PC-9 (cell line): ENCODE results near the gene ASB5. TPM values are rescaled to one million over a fixed set of nuclear protein-coding genes. Genes with fewer than 3 reads are reported as not detected.

Source experiments
- BruUV-seq: library from RNA; stranded (reverse); fragments of 400-500 nt; replicated peaks from 2 replicates; lab custom pipeline; 2021; lab: Mats Ljungman, UMichigan
- CTCF ChIA-PET: fragments of 300-600 bp; sonication (Branson Sonifier 250); formaldehyde crosslinking; loops from one replicate; lab custom pipeline; 2022; ENCODE audit warnings: antibody characterized with exemption; lab: Charles Lee
- POLR2A ChIA-PET: fragments of 300-600 bp; sonication (Branson Sonifier 250); formaldehyde crosslinking; loops from one replicate; lab custom pipeline; 2022; ENCODE audit warnings: antibody characterized with exemption; ENCODE audit not compliant: unreplicated experiment; lab: Charles Lee
- DNase-seq, 2 experiments: peaks; one replicate each; pipeline versions ENCODE4 v3.0.0 to v3.0.0-alpha.2; 2015 to 2022; ENCODE audit warnings: mixed read lengths in 1 of 2
- H2AFZ ChIP-seq: fragments of 200-600 bp; sonication (generic); 2 replicates; pipeline ENCODE4 v1.8.1; 2017; ENCODE audit warnings: antibody characterized with exemption
- H3F3A ChIP-seq: fragments of 200-600 bp; sonication (generic); 2 replicates; pipeline ENCODE4 v1.8.1; 2017; ENCODE audit warnings: antibody characterized with exemption, mild to moderate bottlenecking, low read depth; ENCODE audit not compliant: insufficient read depth
- H3K27ac ChIP-seq: fragments of 200-600 bp; sonication (generic); 2 replicates; pipeline ENCODE4 v1.6.1; 2016; ENCODE audit warnings: mixed run types
- H3K27me3 ChIP-seq: fragments of 200-600 bp; sonication (generic); 2 replicates; pipeline ENCODE4 v1.6.1; 2016; ENCODE audit warnings: low read depth, mixed run types; ENCODE audit not compliant: insufficient read depth
- H3K36me3 ChIP-seq: fragments of 200-600 bp; sonication (generic); 2 replicates; pipeline ENCODE4 v1.6.1; 2016; ENCODE audit warnings: low read depth, mixed run types
- H3K4me1 ChIP-seq: fragments of 200-600 bp; sonication (generic); replicated peaks from 2 replicates; pipeline ENCODE4 v1.6.1; 2016; ENCODE audit warnings: mixed run types; ENCODE audit not compliant: insufficient read depth
- H3K4me2 ChIP-seq: fragments of 200-600 bp; sonication (generic); 2 replicates; pipeline ENCODE4 v1.6.1; 2017; ENCODE audit warnings: mixed run types
- H3K4me3 ChIP-seq: fragments of 200-600 bp; sonication (generic); 2 replicates; pipeline ENCODE4 v1.6.1; 2016; ENCODE audit warnings: mixed run types
- H3K79me2 ChIP-seq: fragments of 200-600 bp; sonication (generic); 2 replicates; pipeline ENCODE4 v1.6.1; 2017; ENCODE audit warnings: low read depth, mixed run types
- H3K9me2 ChIP-seq: fragments of 200-600 bp; sonication (generic); 2 replicates; pipeline ENCODE4 v1.8.1; 2017; ENCODE audit warnings: mild to moderate bottlenecking; ENCODE audit not compliant: insufficient read depth
- H3K9me3 ChIP-seq: fragments of 200-600 bp; sonication (generic); 2 replicates; pipeline ENCODE4 v1.8.1; 2016; ENCODE audit warnings: low read depth; ENCODE audit not compliant: insufficient read depth
- H4K20me1 ChIP-seq: fragments of 200-600 bp; sonication (generic); 2 replicates; pipeline ENCODE4 v1.8.1; 2017; ENCODE audit not compliant: insufficient read depth
- CTCF ChIP-seq: fragments of 200-600 bp; sonication (generic); conservative IDR thresholded peaks from 2 replicates; pipeline ENCODE4 v1.6.1; 2017; ENCODE audit warnings: mixed run types, antibody characterized with exemption, mild to moderate bottlenecking, moderate library complexity
- EZH2 ChIP-seq: fragments of 200-600 bp; sonication (generic); IDR thresholded peaks from 2 replicates; pipeline ENCODE4 v1.8.0; 2017; ENCODE audit warnings: antibody characterized with exemption, low read depth
- intact Hi-C: fragments of 100-400 bp; cut with micrococcal nuclease; formaldehyde crosslinking; loops from one replicate; pipeline ENCODE4 v1.10.0; 2022; ENCODE audit not compliant: unreplicated experiment
- total RNA-seq: library from RNA; stranded (reverse); gene quantifications from 2 replicates; pipeline ENCODE4 v1.2.3, GENCODE V29; 2021

Gene ASB5
- total RNA-seq, 1 experiment from 2014 or later, result not detected

GRCh38 chr4:176189891-176190795, 78.9 kb downstream of the ASB5 start:
- no TSS peak for BruUV-seq
- Histone ChIP-seq H3K4me3 (no peak overlapping the region), H4K20me1 (no peaks in the 10 kb centered on the region), H3K27me3 (no peaks in the 10 kb centered on the region), H3K9me2 (no peaks in the 10 kb centered on the region), H3K9me3 (no peaks in the 10 kb centered on the region), H3K36me3 (no peaks in the 10 kb centered on the region), H2AFZ (no peak overlapping the region), H3F3A (no peaks in the 10 kb centered on the region), H3K4me2 (no peak overlapping the region), H3K79me2 (no peaks in the 10 kb centered on the region), H3K27ac (no peak overlapping the region), H3K4me1 (no peaks in the 10 kb centered on the region)
- ChIA-PET POLR2A (no interaction called here), CTCF (no interaction called here)
- intact Hi-C loops, result no loop called here
- TF ChIP-seq CTCF (no peak), EZH2 (no peak)
- DNase-seq, result no peak

DNA sequence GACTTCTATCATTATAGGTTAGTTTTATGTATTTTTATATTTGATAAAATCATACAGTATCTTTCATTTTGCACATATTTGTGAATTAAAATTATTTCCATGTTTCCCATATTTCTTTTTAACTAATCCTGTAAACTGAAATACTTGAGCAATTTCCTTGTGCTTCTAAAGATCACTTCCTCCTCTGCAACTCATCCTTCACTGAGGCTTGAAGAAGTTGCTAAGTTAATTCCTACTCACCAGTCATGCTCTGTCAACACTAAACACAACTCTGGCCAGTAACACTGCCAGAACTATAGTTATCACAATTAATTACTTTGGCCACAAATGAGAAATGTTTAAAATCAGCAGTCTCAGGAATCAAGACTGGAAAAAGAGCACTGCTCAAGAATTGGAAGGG, 80.4 kb downstream of the ASB5 start:
- intact Hi-C loops, result no loop called here
- Histone ChIP-seq H3K9me2 (no peaks in the 10 kb centered on the region), H3K79me2 (no peaks in the 10 kb centered on the region), H4K20me1 (no peaks in the 10 kb centered on the region), H3K27ac (no peak overlapping the region), H3F3A (no peaks in the 10 kb centered on the region), H3K4me1 (no peaks in the 10 kb centered on the region), H3K9me3 (no peaks in the 10 kb centered on the region), H3K4me3 (no peak overlapping the region), H3K27me3 (no peaks in the 10 kb centered on the region), H2AFZ (no peak overlapping the region), H3K36me3 (no peaks in the 10 kb centered on the region), H3K4me2 (no peak overlapping the region)
- no peak for TF ChIP-seq CTCF
- TF ChIP-seq EZH2, result no peak
- ChIA-PET POLR2A (no interaction called here), CTCF (no interaction called here)
- no peak for DNase-seq
- BruUV-seq, result no TSS peak

DNA sequence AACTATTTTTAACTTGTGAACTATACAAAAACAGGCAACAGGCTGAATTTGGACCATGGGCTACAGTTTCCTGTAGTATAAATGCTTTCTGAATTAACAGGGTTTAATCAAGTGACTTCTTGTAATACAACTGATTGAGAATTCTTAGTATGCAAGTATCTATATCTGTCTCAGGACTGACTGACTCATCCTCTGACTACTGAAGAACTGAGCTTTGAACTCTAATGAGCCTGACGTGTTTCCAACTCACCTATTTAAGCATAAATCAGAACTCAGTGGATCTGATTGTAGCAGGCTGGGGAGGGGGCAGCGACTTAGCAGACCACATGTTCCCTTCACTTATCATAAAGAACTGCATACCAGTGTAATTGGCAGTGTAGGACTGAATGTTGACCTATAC, 81.4 kb downstream of the ASB5 start:
- Histone ChIP-seq H4K20me1 (no peaks in the 10 kb centered on the region), H3K79me2 (no peaks in the 10 kb centered on the region), H3K4me3 (no peak overlapping the region), H3K4me1 (no peaks in the 10 kb centered on the region), H3F3A (no peaks in the 10 kb centered on the region), H3K4me2 (no peak overlapping the region), H3K27me3 (no peaks in the 10 kb centered on the region), H3K9me3 (no peaks in the 10 kb centered on the region), H3K27ac (no peak overlapping the region), H3K9me2 (no peaks in the 10 kb centered on the region), H2AFZ (no peak overlapping the region), H3K36me3 (no peaks in the 10 kb centered on the region)
- intact Hi-C loops, result no loop called here
- DNase-seq, result no peak
- no TSS peak for BruUV-seq
- no peak for TF ChIP-seq CTCF
- no peak for TF ChIP-seq EZH2
- ChIA-PET POLR2A (no interaction called here), CTCF (no interaction called here)
